ENCODE results near the gene BFSP1. TPM values are rescaled to one million over a fixed set of nuclear protein-coding genes. Genes with fewer than 3 reads are reported as not detected.

BFSP1 gene
- total and polyA plus RNA-seq, 2 of the 8 experiments (the other 6 are each of a cell fraction or from before 2014, with no cell fraction given): 1.5 to 2.5 TPM

- Histone ChIP-seq H2BK15ac (ENCODE audit: low read length) (no peak overlapping the region), H3K14ac (ENCODE audit: insufficient read length) (no peak overlapping the region), H4K8ac (ENCODE audit: extremely low read depth, insufficient read depth, low read length) (no peak overlapping the region), H2AK5ac (ENCODE audit: low read depth, low read length) (no peak overlapping the region), H2BK12ac (ENCODE audit: low read depth, low read length) (no peak overlapping the region), H2BK20ac (ENCODE audit: low read length) (no peak overlapping the region), H3K9ac (replicated peaks in 1 of 4; ENCODE audit: extremely low read depth in 1 of 4, low read depth in 3 of 4, low read length in 3 of 4) (no peak overlapping the region), H3K23me2 (ENCODE audit: low read depth, low read length) (no peaks in the 10 kb centered on the region), H3K79me2 (ENCODE audit: control insufficient read depth in 1 of 2, insufficient read depth in 2 of 2, low read length in 2 of 2) (no peaks in the 10 kb centered on the region), H3K4me2 (ENCODE audit: insufficient read depth in 1 of 2, low read depth in 2 of 2, low read length in 2 of 2) (no peak overlapping the region), H3K56ac (replicated peaks; ENCODE audit: insufficient read length, low read depth, low read length) (no peak overlapping the region), H2AFZ (ENCODE audit: low read length) (no peak overlapping the region), H4K91ac (replicated peaks; ENCODE audit: insufficient read length, low read length) (no peak overlapping the region), H4K5ac (ENCODE audit: insufficient read length, low read depth, low read length) (no peak overlapping the region), H3K9me3 (ENCODE audit: insufficient read depth in 2 of 2, low read depth in 1 of 2, low read length in 1 of 2) (no peaks in the 10 kb centered on the region), H3K4ac (replicated peaks; ENCODE audit: insufficient read length, low read depth, low read length) (no peak overlapping the region), H3K4me1 (replicated peaks in 1 of 4; ENCODE audit: control insufficient read depth in 3 of 4, insufficient read depth in 4 of 4, low read length in 3 of 4) (no peaks in the 10 kb centered on the region), H2BK5ac (ENCODE audit: low read depth, low read length) (no peak overlapping the region), H3K27ac (ENCODE audit: low read depth, low read length) (no peak overlapping the region), H3K4me3 (ENCODE audit: extremely low read depth in 1 of 4, insufficient read depth in 2 of 4, low read depth in 3 of 4, low read length in 4 of 4) (no peak overlapping the region), H3K36me3 (ENCODE audit: control insufficient read depth in 2 of 4, insufficient read depth in 4 of 4, low read length in 3 of 4) (no peaks in the 10 kb centered on the region), H4K20me1 (replicated peaks in 1 of 2; ENCODE audit: control insufficient read depth in 1 of 2, insufficient read depth in 2 of 2, low read length in 2 of 2) (no peaks in the 10 kb centered on the region), H3K18ac (ENCODE audit: extremely low read depth, low read length) (no peak overlapping the region), H3K27me3 (replicated peaks in 1 of 4; ENCODE audit: control insufficient read depth in 3 of 4, extremely low read depth in 1 of 4, insufficient read depth in 3 of 4, low read length in 3 of 4) (no peaks in the 10 kb centered on the region), H3K23ac (ENCODE audit: insufficient read length) (no peak overlapping the region), H2BK120ac (replicated peaks; ENCODE audit: low read depth, low read length) (no peak overlapping the region), H3K79me1 (ENCODE audit: low read depth, low read length) (no peaks in the 10 kb centered on the region)
- WGBS, 2 experiments (ENCODE audit: extremely low coverage in 1 of 2, insufficient coverage in 1 of 2, insufficient read length in 1 of 2, insufficient replicate concordance in 2 of 2, low coverage in 1 of 2, low lambda C conversion rate in 2 of 2, missing lambda C conversion rate in 1 of 2): 88% methylated on average over 5 of the region's 5 CpGs; no CpG with 5 or more reads in 1 of the 2 experiments
- DNase-seq (ENCODE audit: low read depth in 1 of 2, low spot score in 2 of 2): no peak
- TF ChIP-seq JUN (IDR thresholded peaks at IDR 0.05; ENCODE audit: low read depth, low read length): no peak
- no peak for TF ChIP-seq CHD2 (IDR thresholded peaks at IDR 0.05; ENCODE audit: low read length)
- no peak for TF ChIP-seq TBP (IDR thresholded peaks at IDR 0.05; ENCODE audit: low read depth, low read length)
- TF ChIP-seq BRCA1 (IDR thresholded peaks at IDR 0.05; ENCODE audit: low read depth, low read length): no peak
- no peak for TF ChIP-seq CBX8 (IDR thresholded peaks at IDR 0.05; ENCODE audit: borderline replicate concordance, low read depth, low read length)
- no peak for TF ChIP-seq NRF1 (IDR thresholded peaks at IDR 0.05; ENCODE audit: low read depth, low read length)
- TF ChIP-seq MAFK (IDR thresholded peaks at IDR 0.05; ENCODE audit: low read depth, low read length): no peak
- TF ChIP-seq SP2 (IDR thresholded peaks at IDR 0.05; ENCODE audit: low read length): no peak
- TF ChIP-seq, protein P1, sequence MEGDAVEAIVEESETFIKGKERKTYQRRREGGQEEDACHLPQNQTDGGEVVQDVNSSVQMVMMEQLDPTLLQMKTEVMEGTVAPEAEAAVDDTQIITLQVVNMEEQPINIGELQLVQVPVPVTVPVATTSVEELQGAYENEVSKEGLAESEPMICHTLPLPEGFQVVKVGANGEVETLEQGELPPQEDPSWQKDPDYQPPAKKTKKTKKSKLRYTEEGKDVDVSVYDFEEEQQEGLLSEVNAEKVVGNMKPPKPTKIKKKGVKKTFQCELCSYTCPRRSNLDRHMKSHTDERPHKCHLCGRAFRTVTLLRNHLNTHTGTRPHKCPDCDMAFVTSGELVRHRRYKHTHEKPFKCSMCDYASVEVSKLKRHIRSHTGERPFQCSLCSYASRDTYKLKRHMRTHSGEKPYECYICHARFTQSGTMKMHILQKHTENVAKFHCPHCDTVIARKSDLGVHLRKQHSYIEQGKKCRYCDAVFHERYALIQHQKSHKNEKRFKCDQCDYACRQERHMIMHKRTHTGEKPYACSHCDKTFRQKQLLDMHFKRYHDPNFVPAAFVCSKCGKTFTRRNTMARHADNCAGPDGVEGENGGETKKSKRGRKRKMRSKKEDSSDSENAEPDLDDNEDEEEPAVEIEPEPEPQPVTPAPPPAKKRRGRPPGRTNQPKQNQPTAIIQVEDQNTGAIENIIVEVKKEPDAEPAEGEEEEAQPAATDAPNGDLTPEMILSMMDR (IDR thresholded peaks at IDR 0.05; ENCODE audit: control extremely low read depth in 1 of 3, insufficient read depth in 1 of 3, low read depth in 1 of 3, low read length in 3 of 3): no peak
- TF ChIP-seq BCL11A (IDR thresholded peaks at IDR 0.05; ENCODE audit: low read depth in 2 of 2, low read length in 2 of 2): no peak
- FAIRE-seq: no peak
- ChIA-PET POLR2A (ENCODE audit: partially characterized antibody) (interaction anchor here (0.6 to 0.8 kb wide), 2 partner anchors 9 to 620 kb away, joined by 3 read pairs; no protein-coding TSS in a partner anchor), CTCF (ENCODE audit: partially characterized antibody) (interaction anchor here (0.6 to 1.8 kb wide), 4 partner anchors 13 to 697 kb away, joined by 3 to 5 read pairs (median 4); no protein-coding TSS in a partner anchor)
Observed at GRCh38 chr20:17499041-17499440, 32.1 kb downstream of the BFSP1 start.
